HEK293 (cell line): ENCODE measurements around the gene HLF.

Experiments
- CTCF ChIA-PET: fragments of 350-600 bp; formaldehyde crosslinking; extraction: SDS; loops from one replicate; lab custom pipeline; 2021; ENCODE audit warnings: antibody characterized with exemption; lab: Yijun Ruan, JAX
- POLR2A ChIA-PET: fragments of 300-600 bp; formaldehyde crosslinking; extraction: SDS; loops from one replicate; lab custom pipeline; 2020; ENCODE audit warnings: antibody characterized with exemption, inconsistent platforms; lab: Yijun Ruan, JAX
- H3K27ac ChIP-seq: fragments of 200-500 bp; sonication (Bioruptor generic); 2 replicates; pipeline ENCODE4 v1.5.1; 2014; ENCODE audit warnings: low read depth, low read length, control low read depth, inconsistent platforms; ENCODE audit errors: extremely low read depth
- H3K36me3 ChIP-seq, 2 experiments: fragments of 200-500 bp in 1 of 2; sonication (Bioruptor generic) in 1 of 2; 1 replicate in 1 of 2; 2 replicates in 1 of 2; pipeline ENCODE4 v1.5.1; 2014 to 2017; ENCODE audit warnings: inconsistent platforms in 2 of 2, low read length in 2 of 2; ENCODE audit not compliant: control insufficient read depth in 2 of 2, insufficient read depth in 1 of 2
- H3K4me1 ChIP-seq: fragments of 200-500 bp; sonication (Bioruptor generic); 2 replicates; pipeline ENCODE4 v1.5.1; 2014; ENCODE audit warnings: mild to moderate bottlenecking, low read length, inconsistent platforms; ENCODE audit not compliant: control insufficient read depth, insufficient read depth
- H3K4me3 ChIP-seq: 2 replicates; pipeline ENCODE4 v1.5.1; 2011; ENCODE audit warnings: low read depth, mild to moderate bottlenecking, control low read depth, low read length, moderate library complexity
- H3K9me3 ChIP-seq: fragments of 200-500 bp; sonication (Bioruptor generic); 2 replicates; pipeline ENCODE4 v1.5.1; 2014; ENCODE audit warnings: low read depth, low read length, inconsistent platforms; ENCODE audit not compliant: control insufficient read depth, insufficient read depth
- BCL11A ChIP-seq: fragments of 450-650 bp; formaldehyde crosslinking; IDR thresholded peaks from 2 replicates; pipeline ENCODE4 v1.5.1; 2016; ENCODE audit warnings: low read depth, missing biosample characterization, missing genetic modification characterization
- KLF9 ChIP-seq: fragments of 450-650 bp; formaldehyde crosslinking; IDR thresholded peaks from 2 replicates; pipeline ENCODE4 v1.5.1; 2016; ENCODE audit warnings: missing biosample characterization, missing genetic modification characterization, low read depth
- OVOL3 ChIP-seq: fragments of 450-650 bp; formaldehyde crosslinking; IDR thresholded peaks from 2 replicates; pipeline ENCODE4 v1.5.1; 2016; ENCODE audit warnings: missing biosample characterization, missing genetic modification characterization
- SETDB1 ChIP-seq: IDR thresholded peaks from one replicate; pipeline ENCODE4 v1.6.1; 2017; ENCODE audit warnings: mild to moderate bottlenecking, low read length, moderate library complexity, mixed read lengths; ENCODE audit not compliant: insufficient read length
- SP3 ChIP-seq: fragments of 450-650 bp; formaldehyde crosslinking; IDR thresholded peaks from 2 replicates; pipeline ENCODE4 v1.5.1; 2016; ENCODE audit warnings: missing biosample characterization, missing genetic modification characterization
- YY1 ChIP-seq: fragments of 450-650 bp; formaldehyde crosslinking; IDR thresholded peaks from 2 replicates; pipeline ENCODE4 v1.5.1; 2018; ENCODE audit warnings: missing biosample characterization, missing genetic modification characterization
- ZIC2 ChIP-seq: fragments of 450-650 bp; formaldehyde crosslinking; IDR thresholded peaks from 2 replicates; pipeline ENCODE4 v1.5.1; 2016; ENCODE audit warnings: missing biosample characterization, missing genetic modification characterization
- ZNF112 ChIP-seq: fragments of 450-650 bp; formaldehyde crosslinking; IDR thresholded peaks from 2 replicates; pipeline ENCODE4 v1.5.0; 2017; ENCODE audit warnings: missing biosample characterization, missing genetic modification characterization
- ZNF138 ChIP-seq: fragments of 450-650 bp; formaldehyde crosslinking; IDR thresholded peaks from 2 replicates; pipeline ENCODE4 v1.5.1; 2016; ENCODE audit warnings: missing biosample characterization, missing genetic modification characterization, borderline replicate concordance
- ZNF174 ChIP-seq: fragments of 450-650 bp; formaldehyde crosslinking; IDR thresholded peaks from 2 replicates; pipeline ENCODE4 v1.5.0; 2017; ENCODE audit warnings: missing biosample characterization, mild to moderate bottlenecking, missing genetic modification characterization
- ZNF211 ChIP-seq: fragments of 450-650 bp; formaldehyde crosslinking; IDR thresholded peaks from 2 replicates; pipeline ENCODE4 v1.5.1; 2016; ENCODE audit warnings: low read depth, missing biosample characterization, missing genetic modification characterization
- ZNF274 ChIP-seq, 2 experiments: fragments of 200-500 bp in 1 of 2; fragments of 450-650 bp in 1 of 2; sonication (Bioruptor generic) in 1 of 2; formaldehyde crosslinking in 1 of 2; IDR thresholded peaks; 2 replicates each; pipeline versions ENCODE4 v1.5.1 to v1.6.1; 2014 to 2016; ENCODE audit warnings: borderline replicate concordance in 1 of 2, inconsistent platforms in 1 of 2, low read length in 1 of 2, missing biosample characterization in 1 of 2, missing genetic modification characterization in 1 of 2
- ZNF350 ChIP-seq: fragments of 450-650 bp; formaldehyde crosslinking; IDR thresholded peaks from 2 replicates; pipeline ENCODE4 v1.5.0; 2017; ENCODE audit warnings: missing biosample characterization, mild to moderate bottlenecking, missing genetic modification characterization
- ZNF404 ChIP-seq: fragments of 450-650 bp; formaldehyde crosslinking; IDR thresholded peaks from 2 replicates; pipeline ENCODE4 v1.5.1; 2017; ENCODE audit warnings: missing biosample characterization, missing genetic modification characterization
- ZNF473 ChIP-seq: fragments of 450-650 bp; formaldehyde crosslinking; IDR thresholded peaks from 2 replicates; pipeline ENCODE4 v1.5.1; 2017; ENCODE audit warnings: missing biosample characterization, missing genetic modification characterization
- ZNF501 ChIP-seq: fragments of 450-650 bp; formaldehyde crosslinking; IDR thresholded peaks from 2 replicates; pipeline ENCODE4 v1.5.1; 2016; ENCODE audit warnings: missing biosample characterization, missing genetic modification characterization
- ZNF558 ChIP-seq: fragments of 450-650 bp; formaldehyde crosslinking; IDR thresholded peaks from 2 replicates; pipeline ENCODE4 v1.5.1; 2016; ENCODE audit warnings: missing biosample characterization, missing genetic modification characterization
- ZNF843 ChIP-seq: fragments of 450-650 bp; formaldehyde crosslinking; IDR thresholded peaks from 2 replicates; pipeline ENCODE4 v1.5.1; 2016; ENCODE audit warnings: missing biosample characterization, missing genetic modification characterization
- TF ChIP-seq, protein P1 (sequence below): fragments of 450-650 bp; formaldehyde crosslinking; conservative IDR thresholded peaks from 2 replicates; pipeline ENCODE4 v1.5.1; 2016; ENCODE audit warnings: low read depth, missing biosample characterization, missing genetic modification characterization
- TF ChIP-seq, protein P2 (sequence below): fragments of 450-650 bp; formaldehyde crosslinking; optimal IDR thresholded peaks from 2 replicates; pipeline ENCODE3; 2016; ENCODE audit warnings: missing biosample characterization, mild to moderate bottlenecking, missing genetic modification characterization
- TF ChIP-seq, protein P3 (sequence below): fragments of 450-650 bp; formaldehyde crosslinking; IDR thresholded peaks from 2 replicates; pipeline ENCODE4 v1.5.1; 2016; ENCODE audit warnings: missing biosample characterization, missing genetic modification characterization
- TF ChIP-seq, protein P4 (sequence below): fragments of 450-650 bp; formaldehyde crosslinking; IDR thresholded peaks from 2 replicates; pipeline ENCODE4 v1.5.1; 2016; ENCODE audit warnings: missing biosample characterization, missing genetic modification characterization
- TF ChIP-seq, protein P5 (sequence below): fragments of 450-650 bp; formaldehyde crosslinking; IDR thresholded peaks from 2 replicates; pipeline ENCODE4 v1.5.1; 2016; ENCODE audit warnings: missing biosample characterization, missing genetic modification characterization

Gene HLF

DNA sequence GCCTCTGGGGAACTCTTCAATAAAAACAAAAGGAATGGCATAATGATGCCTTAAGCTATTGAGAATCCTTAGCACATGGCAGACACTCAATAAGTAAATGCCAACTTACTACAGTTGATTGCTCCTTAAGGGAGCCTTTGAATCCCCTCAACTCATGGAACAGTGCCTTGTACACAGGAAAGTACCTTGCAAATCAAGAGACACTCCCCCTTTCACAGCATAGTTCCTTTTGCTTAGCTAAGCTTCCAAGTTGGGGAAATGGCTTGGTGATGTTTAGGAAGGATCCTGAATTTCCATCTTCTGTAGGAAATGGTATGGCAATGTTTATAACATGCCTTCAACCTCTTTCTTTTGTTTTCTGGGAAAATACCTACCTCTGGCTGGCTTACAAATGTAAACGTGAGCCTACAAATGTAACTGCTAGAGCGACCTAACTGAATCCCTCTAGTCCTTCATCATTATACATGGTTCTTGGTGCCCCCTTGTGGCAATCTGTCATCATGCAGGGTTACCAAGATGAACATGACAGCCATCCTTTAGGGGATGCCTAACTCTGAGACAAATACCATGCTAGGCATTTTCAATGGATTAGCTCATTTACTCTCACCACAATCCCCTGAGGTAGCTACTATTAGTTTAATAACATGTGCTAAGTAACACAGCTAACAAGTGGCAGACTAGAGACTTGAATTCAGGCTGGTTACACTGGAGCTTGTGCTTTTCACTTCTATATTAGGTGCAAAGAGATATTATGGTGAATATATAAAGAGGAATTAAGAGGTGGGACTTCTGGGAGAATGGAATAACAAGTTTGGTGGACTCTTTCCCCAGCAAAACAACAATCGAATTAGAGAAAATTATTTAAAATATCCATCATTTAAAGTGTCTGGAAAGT, 91.9 kb downstream of the HLF start (continued):
- TF ChIP-seq, protein P1, sequence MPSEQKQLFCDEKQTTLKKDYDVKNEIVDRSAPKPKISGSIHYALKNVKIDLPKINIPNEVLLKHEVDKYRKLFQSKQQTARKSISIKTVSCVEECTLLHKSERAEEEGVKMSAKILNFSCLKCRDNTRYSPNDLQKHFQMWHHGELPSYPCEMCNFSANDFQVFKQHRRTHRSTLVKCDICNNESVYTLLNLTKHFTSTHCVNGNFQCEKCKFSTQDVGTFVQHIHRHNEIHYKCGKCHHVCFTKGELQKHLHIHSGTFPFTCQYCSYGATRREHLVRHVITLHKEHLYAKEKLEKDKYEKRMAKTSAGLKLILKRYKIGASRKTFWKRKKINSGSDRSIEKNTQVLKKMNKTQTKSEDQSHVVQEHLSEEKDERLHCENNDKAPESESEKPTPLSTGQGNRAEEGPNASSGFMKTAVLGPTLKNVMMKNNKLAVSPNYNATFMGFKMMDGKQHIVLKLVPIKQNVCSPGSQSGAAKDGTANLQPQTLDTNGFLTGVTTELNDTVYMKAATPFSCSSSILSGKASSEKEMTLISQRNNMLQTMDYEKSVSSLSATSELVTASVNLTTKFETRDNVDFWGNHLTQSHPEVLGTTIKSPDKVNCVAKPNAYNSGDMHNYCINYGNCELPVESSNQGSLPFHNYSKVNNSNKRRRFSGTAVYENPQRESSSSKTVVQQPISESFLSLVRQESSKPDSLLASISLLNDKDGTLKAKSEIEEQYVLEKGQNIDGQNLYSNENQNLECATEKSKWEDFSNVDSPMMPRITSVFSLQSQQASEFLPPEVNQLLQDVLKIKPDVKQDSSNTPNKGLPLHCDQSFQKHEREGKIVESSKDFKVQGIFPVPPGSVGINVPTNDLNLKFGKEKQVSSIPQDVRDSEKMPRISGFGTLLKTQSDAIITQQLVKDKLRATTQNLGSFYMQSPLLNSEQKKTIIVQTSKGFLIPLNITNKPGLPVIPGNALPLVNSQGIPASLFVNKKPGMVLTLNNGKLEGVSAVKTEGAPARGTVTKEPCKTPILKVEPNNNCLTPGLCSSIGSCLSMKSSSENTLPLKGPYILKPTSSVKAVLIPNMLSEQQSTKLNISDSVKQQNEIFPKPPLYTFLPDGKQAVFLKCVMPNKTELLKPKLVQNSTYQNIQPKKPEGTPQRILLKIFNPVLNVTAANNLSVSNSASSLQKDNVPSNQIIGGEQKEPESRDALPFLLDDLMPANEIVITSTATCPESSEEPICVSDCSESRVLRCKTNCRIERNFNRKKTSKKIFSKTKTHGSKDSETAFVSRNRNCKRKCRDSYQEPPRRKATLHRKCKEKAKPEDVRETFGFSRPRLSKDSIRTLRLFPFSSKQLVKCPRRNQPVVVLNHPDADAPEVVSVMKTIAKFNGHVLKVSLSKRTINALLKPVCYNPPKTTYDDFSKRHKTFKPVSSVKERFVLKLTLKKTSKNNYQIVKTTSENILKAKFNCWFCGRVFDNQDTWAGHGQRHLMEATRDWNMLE, result 0 out of 2 replicates have a peak, but pooled peaks have one; percentile 10
- TF ChIP-seq ZNF473, result no peak
- no peak for TF ChIP-seq YY1 (tag by site-specific recombination)
- no peak for TF ChIP-seq ZNF211
- no peak for TF ChIP-seq ZIC2
- TF ChIP-seq SETDB1, result peak; percentile 75
- TF ChIP-seq ZNF174, result no peak
- no peak for TF ChIP-seq ZNF558 (tag by site-specific recombination)
- no peak for TF ChIP-seq KLF9 (tag by site-specific recombination)
- no peak for TF ChIP-seq SP3 (tag by site-specific recombination)
- no peak for TF ChIP-seq ZNF138 (tag by site-specific recombination)
- no peak for TF ChIP-seq ZNF112
- no peak for TF ChIP-seq ZNF404 (tag by site-specific recombination)
- TF ChIP-seq ZNF274 (IDR thresholded peaks at IDR 0.05; ENCODE audit: low read length), result no peak
- no peak for TF ChIP-seq ZNF274 (tag by site-specific recombination; IDR thresholded peaks at IDR 0.05; ENCODE audit: borderline replicate concordance)
- no peak for TF ChIP-seq BCL11A
- TF ChIP-seq, protein P2, sequence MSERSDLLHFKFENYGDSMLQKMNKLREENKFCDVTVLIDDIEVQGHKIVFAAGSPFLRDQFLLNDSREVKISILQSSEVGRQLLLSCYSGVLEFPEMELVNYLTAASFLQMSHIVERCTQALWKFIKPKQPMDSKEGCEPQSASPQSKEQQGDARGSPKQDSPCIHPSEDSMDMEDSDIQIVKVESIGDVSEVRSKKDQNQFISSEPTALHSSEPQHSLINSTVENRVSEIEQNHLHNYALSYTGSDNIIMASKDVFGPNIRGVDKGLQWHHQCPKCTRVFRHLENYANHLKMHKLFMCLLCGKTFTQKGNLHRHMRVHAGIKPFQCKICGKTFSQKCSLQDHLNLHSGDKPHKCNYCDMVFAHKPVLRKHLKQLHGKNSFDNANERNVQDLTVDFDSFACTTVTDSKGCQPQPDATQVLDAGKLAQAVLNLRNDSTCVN, result no peak
- TF ChIP-seq ZNF350 (tag by site-specific recombination), result no peak
- TF ChIP-seq, protein P3, sequence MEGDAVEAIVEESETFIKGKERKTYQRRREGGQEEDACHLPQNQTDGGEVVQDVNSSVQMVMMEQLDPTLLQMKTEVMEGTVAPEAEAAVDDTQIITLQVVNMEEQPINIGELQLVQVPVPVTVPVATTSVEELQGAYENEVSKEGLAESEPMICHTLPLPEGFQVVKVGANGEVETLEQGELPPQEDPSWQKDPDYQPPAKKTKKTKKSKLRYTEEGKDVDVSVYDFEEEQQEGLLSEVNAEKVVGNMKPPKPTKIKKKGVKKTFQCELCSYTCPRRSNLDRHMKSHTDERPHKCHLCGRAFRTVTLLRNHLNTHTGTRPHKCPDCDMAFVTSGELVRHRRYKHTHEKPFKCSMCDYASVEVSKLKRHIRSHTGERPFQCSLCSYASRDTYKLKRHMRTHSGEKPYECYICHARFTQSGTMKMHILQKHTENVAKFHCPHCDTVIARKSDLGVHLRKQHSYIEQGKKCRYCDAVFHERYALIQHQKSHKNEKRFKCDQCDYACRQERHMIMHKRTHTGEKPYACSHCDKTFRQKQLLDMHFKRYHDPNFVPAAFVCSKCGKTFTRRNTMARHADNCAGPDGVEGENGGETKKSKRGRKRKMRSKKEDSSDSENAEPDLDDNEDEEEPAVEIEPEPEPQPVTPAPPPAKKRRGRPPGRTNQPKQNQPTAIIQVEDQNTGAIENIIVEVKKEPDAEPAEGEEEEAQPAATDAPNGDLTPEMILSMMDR (tag by site-specific recombination), result peak; percentile 26; the same call in 1 of the 2 replicates
- TF ChIP-seq OVOL3 (tag by site-specific recombination), result no peak

DNA sequence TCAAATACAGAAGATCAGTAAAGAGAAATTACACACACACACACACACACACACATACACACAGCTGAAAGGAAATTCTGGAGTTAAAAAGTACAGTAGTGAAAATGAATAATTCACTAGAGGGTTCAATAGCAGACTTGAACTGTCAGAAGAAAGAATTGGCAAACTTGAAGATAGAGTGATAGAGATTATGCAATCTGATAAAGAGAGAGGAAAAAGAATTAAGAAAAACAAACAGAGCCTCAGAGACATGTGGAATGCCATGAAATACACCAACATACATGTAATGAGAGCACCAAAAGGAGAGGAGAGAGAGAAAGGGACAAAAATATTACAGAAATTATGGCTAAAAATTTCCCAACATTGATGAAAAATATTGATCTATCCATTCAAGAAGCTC, 96.2 kb downstream of the HLF start:
- Histone ChIP-seq H3K9me3 (no peaks in the 10 kb centered on the region), H3K4me1 (no peaks in the 10 kb centered on the region), H3K4me3 (no peak overlapping the region), H3K36me3 (no peaks in the 10 kb centered on the region), H3K27ac (no peak overlapping the region)
- ChIA-PET CTCF (interaction anchor here (0.6 to 1.8 kb wide), 6 partner anchors 13 to 162 kb away, joined by 3 to 8 read pairs (median 4); partner anchors contain the start of gene SMIM36), POLR2A (no interaction called here)
- TF ChIP-seq, protein P4, sequence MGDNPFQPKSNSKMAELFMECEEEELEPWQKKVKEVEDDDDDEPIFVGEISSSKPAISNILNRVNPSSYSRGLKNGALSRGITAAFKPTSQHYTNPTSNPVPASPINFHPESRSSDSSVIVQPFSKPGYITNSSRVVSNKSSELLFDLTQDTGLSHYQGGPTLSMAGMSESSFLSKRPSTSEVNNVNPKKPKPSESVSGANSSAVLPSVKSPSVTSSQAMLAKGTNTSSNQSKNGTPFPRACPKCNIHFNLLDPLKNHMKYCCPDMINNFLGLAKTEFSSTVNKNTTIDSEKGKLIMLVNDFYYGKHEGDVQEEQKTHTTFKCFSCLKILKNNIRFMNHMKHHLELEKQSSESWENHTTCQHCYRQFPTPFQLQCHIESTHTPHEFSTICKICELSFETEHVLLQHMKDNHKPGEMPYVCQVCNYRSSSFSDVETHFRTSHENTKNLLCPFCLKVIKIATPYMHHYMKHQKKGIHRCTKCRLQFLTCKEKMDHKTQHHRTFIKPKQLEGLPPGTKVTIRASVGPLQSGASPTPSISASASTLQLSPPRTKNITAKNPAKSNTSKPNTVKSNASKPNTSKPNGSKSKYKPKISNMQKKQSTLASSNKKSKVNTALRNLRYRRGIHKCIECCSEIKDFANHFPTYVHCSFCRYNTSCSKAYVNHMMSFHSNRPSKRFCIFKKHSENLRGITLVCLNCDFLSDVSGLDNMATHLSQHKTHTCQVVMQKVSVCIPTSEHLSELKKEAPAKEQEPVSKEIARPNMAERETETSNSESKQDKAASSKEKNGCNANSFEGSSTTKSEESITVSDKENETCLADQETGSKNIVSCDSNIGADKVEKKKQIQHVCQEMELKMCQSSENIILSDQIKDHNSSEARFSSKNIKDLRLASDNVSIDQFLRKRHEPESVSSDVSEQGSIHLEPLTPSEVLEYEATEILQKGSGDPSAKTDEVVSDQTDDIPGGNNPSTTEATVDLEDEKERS (tag by site-specific recombination), result 0 out of 2 replicates have a peak, but pooled peaks have one; percentile 47
- TF ChIP-seq, protein P5, sequence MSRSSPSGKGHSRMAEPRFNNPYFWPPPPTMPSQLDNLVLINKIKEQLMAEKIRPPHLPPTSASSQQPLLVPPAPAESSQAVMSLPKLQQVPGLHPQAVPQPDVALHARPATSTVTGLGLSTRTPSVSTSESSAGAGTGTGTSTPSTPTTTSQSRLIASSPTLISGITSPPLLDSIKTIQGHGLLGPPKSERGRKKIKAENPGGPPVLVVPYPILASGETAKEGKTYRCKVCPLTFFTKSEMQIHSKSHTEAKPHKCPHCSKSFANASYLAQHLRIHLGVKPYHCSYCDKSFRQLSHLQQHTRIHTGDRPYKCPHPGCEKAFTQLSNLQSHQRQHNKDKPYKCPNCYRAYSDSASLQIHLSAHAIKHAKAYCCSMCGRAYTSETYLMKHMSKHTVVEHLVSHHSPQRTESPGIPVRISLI (tag by site-specific recombination), result no peak
- TF ChIP-seq ZNF501 (tag by site-specific recombination) (no peak), SETDB1 (peak; percentile 96), ZNF843 (tag by site-specific recombination) (no peak)
